ENCODE measurements around the gene NUAK2.

Gene NUAK2

DNA sequence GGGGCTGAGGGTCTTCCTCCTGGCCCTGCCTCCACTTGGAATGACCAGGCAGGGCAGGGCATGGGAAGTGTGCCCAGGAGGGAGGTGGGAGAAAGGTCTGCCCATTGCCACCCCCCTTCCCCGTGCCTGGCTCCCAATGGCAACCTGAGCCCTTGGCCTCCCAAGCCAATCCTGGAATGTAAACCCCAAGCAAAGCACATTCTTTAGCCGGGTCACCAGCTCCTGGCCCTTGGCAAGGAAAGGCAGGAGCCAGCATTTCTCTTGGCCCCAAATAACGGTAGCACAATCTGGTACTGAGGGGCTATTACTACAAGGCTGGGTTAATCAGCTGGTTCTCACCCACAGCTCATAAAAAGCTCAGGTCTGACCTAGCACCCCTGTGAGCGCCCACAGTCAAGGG is 6.9 kb upstream of the NUAK2 start:
- H3K4me3 ChIP-seq (ENCODE audit: low read depth, low read length): no peak overlapping the region
- DNase-seq (ENCODE audit: low read depth, low spot score): no peak
- ChIA-PET CTCF (interaction anchor here (1.0 to 28.6 kb wide), 7 partner anchors 8 to 196 kb away, joined by 4 to 2093 read pairs (median 95); partner anchors contain the start of gene NUAK2), POLR2A (no interaction called here)
- no peak for TF ChIP-seq CTCF (IDR thresholded peaks at IDR 0.05; ENCODE audit: insufficient read depth, low read length, missing control alignments)

GRCh38 chr1:205326812-205327466 is 5.4 kb upstream of the NUAK2 start:
- POLR2A ChIA-PET: no interaction called here
- TF ChIP-seq CTCF (IDR thresholded peaks at IDR 0.05; ENCODE audit: insufficient read depth, low read length, missing control alignments): no peak

DNA sequence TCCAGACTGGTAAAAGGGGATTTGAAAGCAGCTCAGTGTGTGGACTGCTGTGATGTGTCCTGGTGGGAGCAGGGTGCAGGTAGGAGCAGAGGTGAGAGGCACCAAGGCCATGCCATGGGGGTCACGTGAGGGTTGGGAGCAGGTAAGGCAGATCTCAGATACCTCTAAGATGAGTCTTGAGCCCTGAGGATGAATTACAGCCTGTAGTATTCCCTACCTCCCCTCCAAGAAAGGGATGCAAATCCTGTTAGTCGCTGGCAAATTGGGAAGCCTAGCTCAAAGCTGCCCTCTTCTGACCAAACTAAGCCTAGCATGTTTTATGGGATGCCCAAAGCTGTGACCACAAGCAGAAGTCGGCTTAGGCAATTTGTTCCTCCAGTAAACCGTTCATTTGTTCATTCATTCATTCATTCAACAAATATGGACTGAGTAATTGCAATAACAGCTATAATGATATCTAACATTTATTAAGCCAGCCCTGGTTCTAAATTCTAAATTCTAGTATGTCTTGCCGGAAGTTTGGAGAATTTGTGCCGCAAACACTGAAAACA is 3.9 kb upstream of the NUAK2 start:
- no peak overlapping the region for H3K4me3 ChIP-seq (ENCODE audit: low read depth, low read length)
- POLR2A ChIA-PET: interaction anchor here (1.4 to 1.9 kb wide), 3 partner anchors 12 to 55 kb away, joined by 4 to 16 read pairs (median 10); no protein-coding TSS in a partner anchor
- no peak for DNase-seq (ENCODE audit: low read depth, low spot score)
- CTCF ChIA-PET: interaction anchor here (0.7 to 28.6 kb wide), 26 partner anchors 8 to 338 kb away, joined by 3 to 2093 read pairs (median 5); partner anchors contain the start of gene TMCC2
- peak; percentile 85 for TF ChIP-seq CTCF (IDR thresholded peaks at IDR 0.05; ENCODE audit: insufficient read depth, low read length, missing control alignments)

More at GRCh38 chr1:205326812-205327466, 5.4 kb upstream of the NUAK2 start:
- DNase-seq (ENCODE audit: low read depth, low spot score): no peak
- CTCF ChIA-PET: interaction anchor here (1.1 to 28.6 kb wide), 9 partner anchors 11 to 265 kb away, joined by 3 to 2093 read pairs (median 64); partner anchors contain the start of gene TMCC2
- no peak overlapping the region for H3K4me3 ChIP-seq (ENCODE audit: low read depth, low read length)

GRCh38 chr1:205324781-205325180 is 3.2 kb upstream of the NUAK2 start:
- ChIA-PET CTCF (interaction anchor here (0.7 to 28.6 kb wide), 26 partner anchors 9 to 337 kb away, joined by 3 to 2093 read pairs (median 5); partner anchors contain the start of gene TMCC2), POLR2A (interaction anchor here (1.4 to 1.9 kb wide), 3 partner anchors 11 to 54 kb away, joined by 4 to 16 read pairs (median 10); no protein-coding TSS in a partner anchor)
- H3K4me3 ChIP-seq (ENCODE audit: low read depth, low read length): no peak overlapping the region
- peak; percentile 64 for DNase-seq (ENCODE audit: low read depth, low spot score)
- TF ChIP-seq CTCF (IDR thresholded peaks at IDR 0.05; ENCODE audit: insufficient read depth, low read length, missing control alignments): no peak

- POLR2A ChIA-PET: no interaction called here
- CTCF ChIA-PET: interaction anchor here (1.2 to 28.6 kb wide), 8 partner anchors 9 to 201 kb away, joined by 3 to 2093 read pairs (median 80); no protein-coding TSS in a partner anchor
- no peak for DNase-seq (ENCODE audit: low read depth, low spot score)
- H3K4me3 ChIP-seq (ENCODE audit: low read depth, low read length): no peak overlapping the region
- TF ChIP-seq CTCF (IDR thresholded peaks at IDR 0.05; ENCODE audit: insufficient read depth, low read length, missing control alignments): no peak
Observed at GRCh38 chr1:205323794-205324193, 2.2 kb upstream of the NUAK2 start.

DNA sequence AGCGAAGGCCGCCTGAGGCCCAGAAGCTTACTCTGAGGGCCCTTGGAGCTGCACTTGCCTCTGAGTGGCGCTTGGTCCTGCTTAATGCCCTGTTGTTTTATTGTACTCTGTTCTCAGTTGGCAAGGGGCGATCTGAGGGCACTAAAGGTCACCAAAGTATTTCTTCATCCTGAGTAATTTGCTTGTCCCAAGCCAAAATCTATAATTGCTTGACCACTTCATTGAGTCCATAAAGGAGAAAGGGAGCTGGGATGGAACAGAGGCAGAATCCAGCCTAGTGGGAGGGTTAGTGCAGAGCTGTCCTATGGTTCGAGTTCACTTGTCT is 376 bp upstream of the NUAK2 start:
- no peak for TF ChIP-seq CTCF (IDR thresholded peaks at IDR 0.05; ENCODE audit: insufficient read depth, low read length, missing control alignments)
- H3K4me3 ChIP-seq (ENCODE audit: low read depth, low read length): peak overlapping the region; percentile 33
- ChIA-PET POLR2A (interaction anchor here (1.7 to 2.3 kb wide), 3 partner anchors 20 to 50 kb away, joined by 8 to 15 read pairs (median 8); no protein-coding TSS in a partner anchor), CTCF (interaction anchor here (0.8 to 28.6 kb wide), 6 partner anchors 16 to 203 kb away, joined by 3 to 2093 read pairs (median 81); no protein-coding TSS in a partner anchor)
- no peak for DNase-seq (ENCODE audit: low read depth, low spot score)

Data from AG04449 (cell line).